ENCODE results near the gene SH3D19.
A peak's percentile ranks its signal among the peaks of the same experiment; 100 is the strongest.

Gene SH3D19

GRCh38 chr4:151184523-151185458 lies 140.6 kb downstream of the SH3D19 start:
- DNase-seq, result peak; percentile 46

GRCh38 chr4:151182455-151182996 lies 142.9 kb downstream of the SH3D19 start:
- DNase-seq, result no peak

GRCh38 chr4:151176685-151177084 lies 148.7 kb downstream of the SH3D19 start:
- DNase-seq, result no peak

- DNase-seq, result no peak
Measured at GRCh38 chr4:151175754-151176631, 149.4 kb downstream of the SH3D19 start.

GRCh38 chr4:151175233-151175632 lies 150.2 kb downstream of the SH3D19 start:
- DNase-seq, result no peak

- DNase-seq, result no peak
Measured at GRCh38 chr4:151174784-151175183, 150.6 kb downstream of the SH3D19 start.

- peak; percentile 19 for DNase-seq
Measured at GRCh38 chr4:151173871-151174270, 151.5 kb downstream of the SH3D19 start.

- peak; percentile 61 for DNase-seq
Measured at GRCh38 chr4:151169900-151170299, 155.5 kb downstream of the SH3D19 start.

GRCh38 chr4:151169223-151169622 lies 156.2 kb downstream of the SH3D19 start:
- peak; percentile 95 for DNase-seq

- DNase-seq, result no peak
Measured at GRCh38 chr4:151167561-151167960, 157.8 kb downstream of the SH3D19 start.

- DNase-seq, result no peak
Measured at GRCh38 chr4:151166636-151167035, 158.8 kb downstream of the SH3D19 start.

GRCh38 chr4:151165205-151166000 lies 160.0 kb downstream of the SH3D19 start:
- no peak for DNase-seq

GRCh38 chr4:151163855-151164254 lies 161.6 kb downstream of the SH3D19 start:
- DNase-seq, result no peak

- no peak for DNase-seq
Measured at GRCh38 chr4:151158979-151159378, 166.4 kb downstream of the SH3D19 start.

- DNase-seq, result no peak
Measured at GRCh38 chr4:151157543-151157942, 167.9 kb downstream of the SH3D19 start.

GRCh38 chr4:151153585-151153984 lies 171.8 kb downstream of the SH3D19 start:
- no peak for DNase-seq

GRCh38 chr4:151152028-151152427 lies 173.4 kb downstream of the SH3D19 start:
- no peak for DNase-seq

GRCh38 chr4:151150821-151151580 lies 174.4 kb downstream of the SH3D19 start:
- no peak for DNase-seq

GRCh38 chr4:151148261-151148660 lies 177.1 kb downstream of the SH3D19 start:
- DNase-seq, result no peak

GRCh38 chr4:151147000-151147399 lies 178.4 kb downstream of the SH3D19 start:
- no peak for DNase-seq

- no peak for DNase-seq
Measured at GRCh38 chr4:151144329-151145072, 180.9 kb downstream of the SH3D19 start.

Data from fibroblast of skin of right biceps (primary cell).